Astrocyte of the spinal cord (primary cell): ENCODE data around the gene TCF7L2.

ENCODE experiments used
- DNase-seq: peaks from one replicate; pipeline ENCODE4 v3.0.0; 2011; ENCODE audit warnings: low read depth, low spot score
- H3K4me3 ChIP-seq: 2 replicates; pipeline ENCODE4 v1.5.1; 2011; ENCODE audit warnings: low read depth, mild to moderate bottlenecking, low read length, moderate library complexity
- in situ Hi-C: cut with HindIII; loops from 2 replicates; pipeline ENCODE4 v1.10.0; 2017; ENCODE audit warnings: low sequenced_read_pairs
- TF ChIP-seq, protein P1 (sequence below): IDR thresholded peaks from 2 replicates; pipeline ENCODE4 v1.5.1; 2012; ENCODE audit warnings: low read depth, mild to moderate bottlenecking, low read length, inconsistent platforms

The TCF7L2 gene

DNA sequence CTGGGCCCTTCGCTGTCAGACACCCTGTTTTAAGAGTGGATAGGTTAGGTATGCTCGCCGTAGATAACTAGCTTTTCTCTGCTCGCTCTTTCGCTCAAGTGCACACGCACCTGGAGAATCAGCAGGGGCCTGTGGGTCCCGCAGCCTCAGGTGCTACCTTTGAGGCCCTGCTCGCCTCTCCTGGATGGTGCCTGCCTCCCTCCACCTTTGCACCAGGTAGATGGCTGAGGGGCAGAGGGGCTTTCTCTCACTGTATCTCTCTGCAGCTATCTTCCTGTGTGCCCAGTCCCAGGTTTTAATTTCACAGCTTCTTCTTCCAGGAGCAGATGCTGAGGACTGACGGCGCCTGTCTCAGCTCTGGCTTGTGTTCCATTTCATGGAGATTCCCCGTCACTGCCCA is 227.9 kb downstream of the TCF7L2 start:
- no peak overlapping the region for H3K4me3 ChIP-seq
- in situ Hi-C loops: no loop called here
- TF ChIP-seq, protein P1, sequence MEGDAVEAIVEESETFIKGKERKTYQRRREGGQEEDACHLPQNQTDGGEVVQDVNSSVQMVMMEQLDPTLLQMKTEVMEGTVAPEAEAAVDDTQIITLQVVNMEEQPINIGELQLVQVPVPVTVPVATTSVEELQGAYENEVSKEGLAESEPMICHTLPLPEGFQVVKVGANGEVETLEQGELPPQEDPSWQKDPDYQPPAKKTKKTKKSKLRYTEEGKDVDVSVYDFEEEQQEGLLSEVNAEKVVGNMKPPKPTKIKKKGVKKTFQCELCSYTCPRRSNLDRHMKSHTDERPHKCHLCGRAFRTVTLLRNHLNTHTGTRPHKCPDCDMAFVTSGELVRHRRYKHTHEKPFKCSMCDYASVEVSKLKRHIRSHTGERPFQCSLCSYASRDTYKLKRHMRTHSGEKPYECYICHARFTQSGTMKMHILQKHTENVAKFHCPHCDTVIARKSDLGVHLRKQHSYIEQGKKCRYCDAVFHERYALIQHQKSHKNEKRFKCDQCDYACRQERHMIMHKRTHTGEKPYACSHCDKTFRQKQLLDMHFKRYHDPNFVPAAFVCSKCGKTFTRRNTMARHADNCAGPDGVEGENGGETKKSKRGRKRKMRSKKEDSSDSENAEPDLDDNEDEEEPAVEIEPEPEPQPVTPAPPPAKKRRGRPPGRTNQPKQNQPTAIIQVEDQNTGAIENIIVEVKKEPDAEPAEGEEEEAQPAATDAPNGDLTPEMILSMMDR: no peak
- DNase-seq: no peak

DNA sequence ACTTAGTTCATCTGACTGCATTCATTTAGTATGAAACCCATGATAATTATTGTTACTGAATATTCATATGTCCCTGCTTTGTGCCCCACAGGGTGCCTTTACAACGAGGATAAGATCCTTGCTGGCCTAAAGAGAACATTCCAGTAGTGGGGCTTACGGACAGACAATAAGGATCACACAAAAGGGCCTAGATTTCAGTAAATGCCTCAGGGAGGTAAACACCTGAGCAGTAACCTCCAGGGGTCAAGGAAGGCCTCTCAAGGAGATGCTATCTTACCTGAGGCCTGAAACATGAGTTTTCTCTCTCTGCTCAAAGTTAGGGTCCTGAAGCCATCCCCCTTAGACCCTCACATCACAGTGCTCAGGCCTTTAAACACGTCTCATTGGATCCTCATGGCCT is 228.7 kb downstream of the TCF7L2 start:
- TF ChIP-seq, protein P1: no peak
- no peak overlapping the region for H3K4me3 ChIP-seq
- no peak for DNase-seq
- in situ Hi-C loops: no loop called here

DNA sequence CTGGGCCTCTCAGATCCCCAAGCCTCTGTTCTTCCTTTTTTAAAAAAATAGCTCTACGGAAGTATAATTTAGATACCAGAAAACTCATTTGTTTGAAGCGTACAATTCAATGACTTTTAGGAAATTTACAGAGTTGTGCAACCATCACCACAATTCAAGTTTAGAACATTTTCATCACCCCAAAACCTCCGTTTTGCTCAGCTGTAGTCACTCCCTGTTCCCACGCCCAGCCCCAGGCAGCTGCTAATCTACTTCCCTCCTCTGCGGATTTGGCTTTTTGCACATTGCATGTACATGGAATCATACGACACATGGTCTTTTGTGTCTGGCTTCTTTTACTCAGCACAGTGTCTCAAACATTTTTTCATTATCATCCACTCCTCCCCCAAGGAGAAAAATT is 229.2 kb downstream of the TCF7L2 start:
- in situ Hi-C loops: no loop called here
- no peak for DNase-seq
- TF ChIP-seq, protein P1: no peak
- no peak overlapping the region for H3K4me3 ChIP-seq

DNA sequence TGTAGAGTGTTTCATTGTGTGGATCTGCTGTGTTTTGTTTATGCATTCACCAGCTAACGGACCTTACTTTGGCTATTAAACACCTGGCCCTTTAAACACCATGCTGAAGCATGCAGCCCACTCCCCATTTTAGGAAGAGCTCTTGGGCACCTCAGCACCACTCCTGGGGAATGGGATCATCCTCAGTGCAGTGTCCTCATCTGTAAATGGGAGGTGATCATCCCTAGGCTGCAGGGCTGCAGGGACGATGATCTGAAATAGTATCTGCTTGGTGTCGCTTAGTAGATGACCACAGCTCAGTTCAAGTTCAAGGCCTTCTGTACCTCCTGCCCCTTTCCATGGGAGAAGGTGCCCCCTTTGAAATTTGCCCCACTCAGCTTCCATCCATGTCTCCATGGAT is 229.9 kb downstream of the TCF7L2 start:
- no peak overlapping the region for H3K4me3 ChIP-seq
- TF ChIP-seq, protein P1: no peak
- in situ Hi-C loops: no loop called here
- DNase-seq: no peak

DNA sequence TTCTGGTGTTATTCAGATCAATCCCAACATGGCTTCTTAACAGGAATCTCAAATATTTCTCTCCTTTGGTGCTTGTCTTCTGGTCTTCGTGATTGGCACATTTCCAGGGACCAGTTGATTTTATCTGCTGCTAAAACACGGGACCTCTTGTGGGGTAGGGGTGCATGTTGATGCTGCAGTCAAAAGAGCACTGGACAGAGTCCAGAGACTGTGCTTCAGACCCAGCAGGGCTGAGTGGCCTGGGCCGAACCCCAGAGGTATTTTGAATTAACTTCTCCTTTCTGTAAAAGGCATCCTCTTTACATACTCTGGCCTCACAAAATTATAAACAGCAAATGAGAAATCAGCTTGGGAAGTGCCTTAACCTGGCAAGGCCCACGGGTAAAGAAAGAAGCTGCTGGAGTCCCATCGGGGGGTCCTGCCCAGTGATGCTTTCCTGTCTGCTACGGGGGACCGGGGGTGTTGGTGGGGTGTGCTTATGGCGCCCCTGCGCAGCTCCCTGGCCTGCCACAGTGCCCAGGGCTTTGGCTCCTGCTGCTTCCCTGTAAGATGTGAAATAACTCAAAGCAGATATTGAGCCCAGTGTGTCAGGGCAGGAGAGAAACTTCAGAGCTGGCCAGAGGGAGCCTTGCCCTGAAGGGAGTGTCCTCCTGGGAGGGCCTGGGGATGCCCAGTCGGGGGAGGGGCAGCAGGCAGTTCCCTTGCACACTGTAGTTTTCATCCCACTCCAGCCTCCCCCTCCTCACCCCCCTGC is 230.5 kb downstream of the TCF7L2 start:
- no peak for DNase-seq
- in situ Hi-C loops: no loop called here
- TF ChIP-seq, protein P1: no peak
- no peak overlapping the region for H3K4me3 ChIP-seq

DNA sequence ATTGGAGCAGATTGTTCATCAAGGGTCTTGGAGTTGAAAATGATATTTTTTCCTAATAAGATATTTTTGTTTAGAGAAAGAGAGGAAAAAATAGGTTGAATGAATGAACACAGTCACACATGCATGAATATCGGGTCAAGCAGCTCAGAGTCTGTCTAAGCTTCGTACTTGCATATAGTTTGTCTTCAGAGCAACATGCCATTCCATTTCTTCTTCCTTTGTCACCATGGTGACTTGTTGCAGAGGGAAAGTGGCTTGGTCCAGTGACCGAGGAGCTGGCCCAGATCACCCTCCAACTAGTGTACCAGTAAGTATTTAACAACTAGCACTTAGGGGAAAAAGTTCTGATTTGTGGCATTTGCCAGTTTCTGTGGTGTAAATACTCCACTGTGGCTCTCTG is 232.1 kb downstream of the TCF7L2 start:
- TF ChIP-seq, protein P1: no peak
- in situ Hi-C loops: no loop called here
- DNase-seq: no peak
- no peak overlapping the region for H3K4me3 ChIP-seq
